ENCODE data around the gene HRCT1. TPM values are rescaled to one million over a fixed set of nuclear protein-coding genes. Genes with fewer than 3 reads are reported as not detected.

The HRCT1 gene
- total and polyA plus RNA-seq, 2 of the 4 experiments (the other 2 are of a cell fraction), result 1.1 to 3.9 TPM

DNA sequence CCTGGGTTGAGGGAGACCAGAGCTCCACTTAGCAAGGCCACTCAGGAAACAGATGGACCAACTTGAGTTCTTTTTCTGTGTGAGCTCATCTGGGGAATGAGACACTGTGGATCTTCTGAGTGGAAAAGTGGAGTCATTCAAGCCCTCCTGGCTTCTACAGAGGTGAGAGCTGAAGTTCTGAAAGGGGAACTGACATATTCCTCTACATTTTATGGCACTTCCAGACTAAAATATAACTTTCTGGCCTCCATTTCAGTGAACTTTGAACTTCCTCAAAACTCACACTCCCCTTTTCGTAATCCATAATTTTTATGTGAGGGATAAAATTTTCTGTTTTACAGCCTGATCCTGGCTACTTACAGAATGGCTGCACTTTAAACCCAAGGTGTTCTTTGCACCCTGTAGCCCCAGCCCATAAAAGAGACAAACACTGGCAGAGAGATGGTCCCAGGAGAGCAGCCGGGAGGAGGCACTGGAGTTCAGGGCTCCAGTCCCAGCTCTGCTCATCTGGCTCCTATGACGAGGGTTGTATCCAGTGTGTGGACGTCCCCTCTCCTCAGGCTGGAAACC is 14.1 kb downstream of the HRCT1 start:
- no peak overlapping the region for H2AFZ ChIP-seq (replicated peaks; ENCODE audit: low read length, poor library complexity)
- peaks cover 10% of the 10 kb centered on the region for H3K4me1 ChIP-seq (ENCODE audit: control insufficient read depth, insufficient read depth, low read length)
- DNase-seq (no peak), ATAC-seq (ENCODE audit: low read depth) (no peak)
- peak overlapping the region; percentile 7 for H2BK5ac ChIP-seq (ENCODE audit: low read depth, low read length, poor library complexity, severe bottlenecking)
- no peak overlapping the region for H3K9ac ChIP-seq (ENCODE audit: low read depth, low read length)
- H2BK15ac ChIP-seq (ENCODE audit: low read depth, low read length), result peak overlapping the region; percentile 85; the same call in 1 of the 3 replicates
- no peaks in the 10 kb centered on the region for H4K20me1 ChIP-seq (ENCODE audit: insufficient read depth, low read length)
- H2BK20ac ChIP-seq (ENCODE audit: low read depth, low read length), result peak overlapping the region; percentile 59
- H3K27ac ChIP-seq (ENCODE audit: insufficient read depth, low read length), result no peak overlapping the region
- in situ Hi-C loops (cut with MboI; ENCODE audit: low sequenced_read_pairs), result no loop called here
- no peaks in the 10 kb centered on the region for H3K79me1 ChIP-seq (ENCODE audit: low read depth in 1 of 2, low read length in 2 of 2)
- H2BK120ac ChIP-seq (ENCODE audit: low read depth, low read length), result peak overlapping the region; percentile 51
- no peaks in the 10 kb centered on the region for H3K36me3 ChIP-seq (ENCODE audit: control insufficient read depth, insufficient read depth, low read length)
- H3K23ac ChIP-seq (ENCODE audit: low read depth, low read length), result 0 out of 2 replicates have a peak overlapping the region, but pooled peaks have one; percentile 56
- peak overlapping the region; percentile 3; the same call in 1 of the 2 replicates for H3K18ac ChIP-seq (ENCODE audit: low read depth, low read length)
- no TSS peak for BruUV-seq (replicated peaks)
- peak overlapping the region; percentile 77 for H3K4ac ChIP-seq (ENCODE audit: low read depth, low read length)
- H3K9me1 ChIP-seq (ENCODE audit: insufficient read depth, low read length), result peaks cover 8% of the 10 kb centered on the region
- 96% methylated on average over 3 of the region's 4 CpGs; no CpG with 5 or more reads in 1 of the 2 experiments for WGBS, 2 experiments (ENCODE audit: extremely low coverage in 2 of 2, insufficient read length in 1 of 2)
- H3K27me3 ChIP-seq (ENCODE audit: control insufficient read depth, insufficient read depth, low read length), result no peaks in the 10 kb centered on the region
- intact Hi-C loops (cut with micrococcal nuclease), result no loop called here
- H4K5ac ChIP-seq (ENCODE audit: low read depth, low read length), result peak overlapping the region; percentile 18; the same call in 1 of the 2 replicates
- H4K91ac ChIP-seq (ENCODE audit: insufficient read depth, low read depth, low read length), result peak overlapping the region; percentile 70
- CTCF ChIA-PET, result no interaction called here
- H2AK9ac ChIP-seq (replicated peaks; ENCODE audit: low read depth, low read length, poor library complexity), result peak overlapping the region; percentile 67
- dilution Hi-C loops (cut with HindIII; ENCODE audit: low sequenced_read_pairs, unreplicated experiment), result no loop called here
- H4K8ac ChIP-seq (ENCODE audit: low read depth in 2 of 2, low read length in 2 of 2), result peak overlapping the region in 1 of 2 experiments; percentile 66; a peak in 1 of 4 replicates
- H3K14ac ChIP-seq (replicated peaks; ENCODE audit: low read depth, low read length), result 0 out of 2 replicates have a peak overlapping the region, but pooled peaks have one; percentile 11
- POLR2A ChIA-PET (ENCODE audit: unreplicated experiment), result no interaction called here
- H2AK5ac ChIP-seq (ENCODE audit: low read depth, low read length), result peak overlapping the region; percentile 73
- H3K4me2 ChIP-seq (ENCODE audit: low read depth, low read length), result no peak overlapping the region
- no peak overlapping the region for H3K56ac ChIP-seq (ENCODE audit: extremely low read depth, insufficient read depth, low read length)
- TF ChIP-seq NFE2L2 (IDR thresholded peaks at IDR 0.05; ENCODE audit: low read depth, low read length), result no peak
- TF ChIP-seq POLR2A (IDR thresholded peaks at IDR 0.05; ENCODE audit: low read depth, low read length), result no peak
- no peak for TF ChIP-seq MAZ (IDR thresholded peaks at IDR 0.05; ENCODE audit: borderline replicate concordance, low read depth, low read length)
- TF ChIP-seq RAD21 (IDR thresholded peaks at IDR 0.05; ENCODE audit: low read length), result no peak
- TF ChIP-seq, protein P1, sequence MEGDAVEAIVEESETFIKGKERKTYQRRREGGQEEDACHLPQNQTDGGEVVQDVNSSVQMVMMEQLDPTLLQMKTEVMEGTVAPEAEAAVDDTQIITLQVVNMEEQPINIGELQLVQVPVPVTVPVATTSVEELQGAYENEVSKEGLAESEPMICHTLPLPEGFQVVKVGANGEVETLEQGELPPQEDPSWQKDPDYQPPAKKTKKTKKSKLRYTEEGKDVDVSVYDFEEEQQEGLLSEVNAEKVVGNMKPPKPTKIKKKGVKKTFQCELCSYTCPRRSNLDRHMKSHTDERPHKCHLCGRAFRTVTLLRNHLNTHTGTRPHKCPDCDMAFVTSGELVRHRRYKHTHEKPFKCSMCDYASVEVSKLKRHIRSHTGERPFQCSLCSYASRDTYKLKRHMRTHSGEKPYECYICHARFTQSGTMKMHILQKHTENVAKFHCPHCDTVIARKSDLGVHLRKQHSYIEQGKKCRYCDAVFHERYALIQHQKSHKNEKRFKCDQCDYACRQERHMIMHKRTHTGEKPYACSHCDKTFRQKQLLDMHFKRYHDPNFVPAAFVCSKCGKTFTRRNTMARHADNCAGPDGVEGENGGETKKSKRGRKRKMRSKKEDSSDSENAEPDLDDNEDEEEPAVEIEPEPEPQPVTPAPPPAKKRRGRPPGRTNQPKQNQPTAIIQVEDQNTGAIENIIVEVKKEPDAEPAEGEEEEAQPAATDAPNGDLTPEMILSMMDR (conservative IDR thresholded peaks at IDR 0.05; ENCODE audit: low read depth, low read length), result no peak
- TF ChIP-seq RCOR1 (IDR thresholded peaks at IDR 0.05; ENCODE audit: insufficient replicate concordance, low read length), result no peak
- TF ChIP-seq, protein P2, sequence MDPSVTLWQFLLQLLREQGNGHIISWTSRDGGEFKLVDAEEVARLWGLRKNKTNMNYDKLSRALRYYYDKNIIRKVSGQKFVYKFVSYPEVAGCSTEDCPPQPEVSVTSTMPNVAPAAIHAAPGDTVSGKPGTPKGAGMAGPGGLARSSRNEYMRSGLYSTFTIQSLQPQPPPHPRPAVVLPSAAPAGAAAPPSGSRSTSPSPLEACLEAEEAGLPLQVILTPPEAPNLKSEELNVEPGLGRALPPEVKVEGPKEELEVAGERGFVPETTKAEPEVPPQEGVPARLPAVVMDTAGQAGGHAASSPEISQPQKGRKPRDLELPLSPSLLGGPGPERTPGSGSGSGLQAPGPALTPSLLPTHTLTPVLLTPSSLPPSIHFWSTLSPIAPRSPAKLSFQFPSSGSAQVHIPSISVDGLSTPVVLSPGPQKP (IDR thresholded peaks at IDR 0.05; ENCODE audit: borderline replicate concordance, low read depth, low read length), result no peak
- no peak for TF ChIP-seq MXI1 (IDR thresholded peaks at IDR 0.05; ENCODE audit: borderline replicate concordance, low read depth, low read length)
- TF ChIP-seq, protein P3, sequence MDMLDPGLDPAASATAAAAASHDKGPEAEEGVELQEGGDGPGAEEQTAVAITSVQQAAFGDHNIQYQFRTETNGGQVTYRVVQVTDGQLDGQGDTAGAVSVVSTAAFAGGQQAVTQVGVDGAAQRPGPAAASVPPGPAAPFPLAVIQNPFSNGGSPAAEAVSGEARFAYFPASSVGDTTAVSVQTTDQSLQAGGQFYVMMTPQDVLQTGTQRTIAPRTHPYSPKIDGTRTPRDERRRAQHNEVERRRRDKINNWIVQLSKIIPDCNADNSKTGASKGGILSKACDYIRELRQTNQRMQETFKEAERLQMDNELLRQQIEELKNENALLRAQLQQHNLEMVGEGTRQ (IDR thresholded peaks at IDR 0.05; ENCODE audit: low read depth, low read length), result no peak
- TF ChIP-seq SMC3 (IDR thresholded peaks at IDR 0.05; ENCODE audit: low read depth, low read length), result no peak
- no peaks in the 10 kb centered on the region for H3K9me3 ChIP-seq (ENCODE audit: control insufficient read depth, insufficient read depth, low read length)
- no peak overlapping the region for H3K4me3 ChIP-seq (ENCODE audit: insufficient read depth, low read depth, low read length)

All from IMR-90 (cell line).